GM23338 (cell line): ENCODE data around the gene RUNDC3A. TPM values are rescaled to one million over a fixed set of nuclear protein-coding genes. Genes with fewer than 3 reads are reported as not detected.

Experiments
- ATAC-seq: fragments of 200-7000 bp; cut with Tn5 transposase; 3 replicates; pipeline ENCODE4 v1.9.1; 2020
- DNase-seq: peaks from one replicate; pipeline ENCODE4 v3.0.0-alpha.2; 2015; ENCODE audit warnings: low spot score
- H2AFZ ChIP-seq: fragments of 200-600 bp; sonication (generic); 2 replicates; pipeline ENCODE4 v1.8.0; 2016; ENCODE audit warnings: antibody characterized with exemption, mild to moderate bottlenecking, moderate library complexity
- H3F3A ChIP-seq: fragments of 200-600 bp; sonication (generic); replicated peaks from 2 replicates; pipeline ENCODE4 v1.8.0; 2017; ENCODE audit warnings: antibody characterized with exemption, mixed run types, low read depth
- H3K27ac ChIP-seq: fragments of 200-600 bp; sonication (generic); 2 replicates; pipeline ENCODE4 v1.6.1; 2016; ENCODE audit warnings: low read depth
- H3K27me3 ChIP-seq: fragments of 200-600 bp; sonication (generic); 2 replicates; pipeline ENCODE4 v1.8.0; 2016; ENCODE audit warnings: mild to moderate bottlenecking, mixed run types, moderate library complexity; ENCODE audit not compliant: insufficient read depth
- H3K36me3 ChIP-seq: fragments of 200-600 bp; sonication (generic); 2 replicates; pipeline ENCODE4 v1.8.0; 2016; ENCODE audit warnings: mild to moderate bottlenecking; ENCODE audit not compliant: insufficient read depth
- H3K4me1 ChIP-seq: fragments of 200-600 bp; sonication (generic); 2 replicates; pipeline ENCODE4 v1.8.0; 2016; ENCODE audit warnings: mild to moderate bottlenecking, moderate library complexity; ENCODE audit not compliant: insufficient read depth
- H3K4me2 ChIP-seq: fragments of 200-600 bp; sonication (generic); 2 replicates; pipeline ENCODE4 v1.7.1; 2017; ENCODE audit warnings: mixed run types
- H3K4me3 ChIP-seq: fragments of 200-600 bp; sonication (generic); 2 replicates; pipeline ENCODE4 v1.6.1; 2016; ENCODE audit warnings: mixed run types
- H3K79me2 ChIP-seq: fragments of 200-600 bp; sonication (generic); replicated peaks from 2 replicates; pipeline ENCODE4 v1.8.0; 2017; ENCODE audit warnings: mild to moderate bottlenecking; ENCODE audit not compliant: insufficient read depth
- H3K9me2 ChIP-seq: fragments of 200-600 bp; sonication (generic); 2 replicates; pipeline ENCODE4 v1.8.0; 2017; ENCODE audit not compliant: insufficient read depth
- H4K20me1 ChIP-seq: fragments of 200-600 bp; sonication (generic); replicated peaks from 2 replicates; pipeline ENCODE4 v1.8.0; 2017; ENCODE audit warnings: mild to moderate bottlenecking; ENCODE audit not compliant: insufficient read depth
- H3K27ac Mint-ChIP-seq: 2 replicates; pipeline ENCODE4 v1.8.0; 2020; ENCODE audit warnings: inconsistent platforms, mild to moderate bottlenecking, moderate library complexity, mixed read lengths
- H3K27me3 Mint-ChIP-seq: 3 replicates; pipeline ENCODE4 v1.8.0; 2022; ENCODE audit warnings: low read depth, mild to moderate bottlenecking, moderate library complexity, mixed read lengths, inconsistent platforms; ENCODE audit not compliant: insufficient read depth, poor library complexity
- H3K36me3 Mint-ChIP-seq: 3 replicates; pipeline ENCODE4 v1.8.0; 2021; ENCODE audit warnings: low read depth, mild to moderate bottlenecking, inconsistent platforms, moderate library complexity, mixed read lengths
- H3K4me1 Mint-ChIP-seq: 3 replicates; pipeline ENCODE4 v1.8.0; 2020; ENCODE audit warnings: mild to moderate bottlenecking, inconsistent platforms, mixed read lengths
- H3K4me3 Mint-ChIP-seq: 3 replicates; pipeline ENCODE4 v1.8.0; 2021; ENCODE audit warnings: moderate library complexity, mild to moderate bottlenecking, inconsistent platforms, mixed read lengths
- H3K9me3 Mint-ChIP-seq: 3 replicates; pipeline ENCODE4 v1.8.0; 2020; ENCODE audit warnings: moderate library complexity, mild to moderate bottlenecking, inconsistent platforms, mixed read lengths
- CREB1 ChIP-seq: fragments of 250-450 bp; sonication (Bioruptor Pico); IDR thresholded peaks from 2 replicates; pipeline ENCODE4 v1.5.0; 2020; ENCODE audit warnings: low read depth, mild to moderate bottlenecking, moderate library complexity
- POLR2AphosphoS5 ChIP-seq: IDR thresholded peaks from 2 replicates; pipeline ENCODE4 v1.6.1; 2016; ENCODE audit warnings: antibody characterized with exemption, low read depth
- STAT1 ChIP-seq: IDR thresholded peaks from one replicate; pipeline ENCODE4 v1.6.1; 2016; ENCODE audit warnings: antibody characterized with exemption; ENCODE audit not compliant: unreplicated experiment
- polyA plus RNA-seq: library from polyadenylated mRNA; unstranded; fragments of >200 nt; fragmentation: Nextera tagmentation; extraction: Ambion mirVana; gene quantifications from 2 replicates; pipeline ENCODE4 v1.2.1, GENCODE V29; 2016
- total RNA-seq: library from RNA; depleted of rRNA; stranded (reverse); fragments of >200 nt; shearing (Covaris generic); gene quantifications from 2 replicates; pipeline ENCODE4 v1.2.3, GENCODE V29; 2014
- TF ChIP-seq, protein P1 (sequence below): IDR thresholded peaks from 2 replicates; pipeline ENCODE4 v1.6.1; 2016; ENCODE audit warnings: antibody characterized with exemption
- TF ChIP-seq, protein P2 (sequence below): IDR thresholded peaks from one replicate; pipeline ENCODE4 v1.6.1; 2018; ENCODE audit warnings: antibody characterized with exemption; ENCODE audit not compliant: unreplicated experiment
- TF ChIP-seq, protein P3 (sequence below): fragments of 250-450 bp; sonication (Bioruptor Pico); IDR thresholded peaks from 2 replicates; pipeline ENCODE4 v1.5.0; 2020; ENCODE audit warnings: mild to moderate bottlenecking, moderate library complexity
- TF ChIP-seq, protein P4 (sequence below), 2 experiments: fragments of 200-600 bp in 1 of 2; sonication (generic) in 1 of 2; conservative IDR thresholded peaks; 2 replicates each; pipeline versions ENCODE4 v1.5.1 to v1.6.1; 2016 to 2017; ENCODE audit warnings: antibody characterized with exemption in 2 of 2, low read depth in 2 of 2, mild to moderate bottlenecking in 2 of 2, moderate library complexity in 1 of 2

The RUNDC3A gene
- total and polyA plus RNA-seq, 2 experiments from 2014 or later: 3.7 to 5.5 TPM

DNA sequence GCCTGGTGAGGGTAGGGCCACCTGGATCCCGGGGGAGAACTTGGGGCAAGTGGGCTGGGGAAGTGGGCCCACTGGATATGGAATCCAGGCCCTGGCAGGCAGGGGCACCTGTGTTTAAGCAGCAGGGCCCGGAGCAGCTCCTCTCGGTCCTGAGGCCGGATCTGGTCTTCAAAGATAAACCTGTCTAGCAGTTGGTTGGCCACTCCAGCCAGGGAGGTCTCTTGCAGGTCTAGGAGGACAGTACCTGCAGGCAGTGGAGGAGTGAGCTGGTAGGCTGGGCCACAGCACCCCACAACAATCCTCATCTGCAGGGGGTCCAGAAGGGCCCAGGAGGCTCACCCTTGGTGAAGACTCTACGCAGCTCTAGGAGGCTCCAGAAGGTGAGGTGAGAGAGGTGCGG, 48.1 kb upstream of the RUNDC3A start:
- H3K4me2 ChIP-seq: no peak overlapping the region
- H3K4me1 Mint-ChIP-seq: no peaks in the 10 kb centered on the region; the same call in 2 of the 3 replicates
- no peaks in the 10 kb centered on the region; the same call in 2 of the 3 replicates for H3K9me3 Mint-ChIP-seq
- H3K4me3 Mint-ChIP-seq: no peak overlapping the region
- no peak overlapping the region for H2AFZ ChIP-seq
- TF ChIP-seq POLR2AphosphoS5 (no peak), STAT1 (no peak), CREB1 (no peak)
- TF ChIP-seq, protein P1, sequence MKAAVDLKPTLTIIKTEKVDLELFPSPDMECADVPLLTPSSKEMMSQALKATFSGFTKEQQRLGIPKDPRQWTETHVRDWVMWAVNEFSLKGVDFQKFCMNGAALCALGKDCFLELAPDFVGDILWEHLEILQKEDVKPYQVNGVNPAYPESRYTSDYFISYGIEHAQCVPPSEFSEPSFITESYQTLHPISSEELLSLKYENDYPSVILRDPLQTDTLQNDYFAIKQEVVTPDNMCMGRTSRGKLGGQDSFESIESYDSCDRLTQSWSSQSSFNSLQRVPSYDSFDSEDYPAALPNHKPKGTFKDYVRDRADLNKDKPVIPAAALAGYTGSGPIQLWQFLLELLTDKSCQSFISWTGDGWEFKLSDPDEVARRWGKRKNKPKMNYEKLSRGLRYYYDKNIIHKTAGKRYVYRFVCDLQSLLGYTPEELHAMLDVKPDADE: no peak
- TF ChIP-seq, protein P2, sequence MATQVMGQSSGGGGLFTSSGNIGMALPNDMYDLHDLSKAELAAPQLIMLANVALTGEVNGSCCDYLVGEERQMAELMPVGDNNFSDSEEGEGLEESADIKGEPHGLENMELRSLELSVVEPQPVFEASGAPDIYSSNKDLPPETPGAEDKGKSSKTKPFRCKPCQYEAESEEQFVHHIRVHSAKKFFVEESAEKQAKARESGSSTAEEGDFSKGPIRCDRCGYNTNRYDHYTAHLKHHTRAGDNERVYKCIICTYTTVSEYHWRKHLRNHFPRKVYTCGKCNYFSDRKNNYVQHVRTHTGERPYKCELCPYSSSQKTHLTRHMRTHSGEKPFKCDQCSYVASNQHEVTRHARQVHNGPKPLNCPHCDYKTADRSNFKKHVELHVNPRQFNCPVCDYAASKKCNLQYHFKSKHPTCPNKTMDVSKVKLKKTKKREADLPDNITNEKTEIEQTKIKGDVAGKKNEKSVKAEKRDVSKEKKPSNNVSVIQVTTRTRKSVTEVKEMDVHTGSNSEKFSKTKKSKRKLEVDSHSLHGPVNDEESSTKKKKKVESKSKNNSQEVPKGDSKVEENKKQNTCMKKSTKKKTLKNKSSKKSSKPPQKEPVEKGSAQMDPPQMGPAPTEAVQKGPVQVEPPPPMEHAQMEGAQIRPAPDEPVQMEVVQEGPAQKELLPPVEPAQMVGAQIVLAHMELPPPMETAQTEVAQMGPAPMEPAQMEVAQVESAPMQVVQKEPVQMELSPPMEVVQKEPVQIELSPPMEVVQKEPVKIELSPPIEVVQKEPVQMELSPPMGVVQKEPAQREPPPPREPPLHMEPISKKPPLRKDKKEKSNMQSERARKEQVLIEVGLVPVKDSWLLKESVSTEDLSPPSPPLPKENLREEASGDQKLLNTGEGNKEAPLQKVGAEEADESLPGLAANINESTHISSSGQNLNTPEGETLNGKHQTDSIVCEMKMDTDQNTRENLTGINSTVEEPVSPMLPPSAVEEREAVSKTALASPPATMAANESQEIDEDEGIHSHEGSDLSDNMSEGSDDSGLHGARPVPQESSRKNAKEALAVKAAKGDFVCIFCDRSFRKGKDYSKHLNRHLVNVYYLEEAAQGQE: no peak
- TF ChIP-seq, protein P3, sequence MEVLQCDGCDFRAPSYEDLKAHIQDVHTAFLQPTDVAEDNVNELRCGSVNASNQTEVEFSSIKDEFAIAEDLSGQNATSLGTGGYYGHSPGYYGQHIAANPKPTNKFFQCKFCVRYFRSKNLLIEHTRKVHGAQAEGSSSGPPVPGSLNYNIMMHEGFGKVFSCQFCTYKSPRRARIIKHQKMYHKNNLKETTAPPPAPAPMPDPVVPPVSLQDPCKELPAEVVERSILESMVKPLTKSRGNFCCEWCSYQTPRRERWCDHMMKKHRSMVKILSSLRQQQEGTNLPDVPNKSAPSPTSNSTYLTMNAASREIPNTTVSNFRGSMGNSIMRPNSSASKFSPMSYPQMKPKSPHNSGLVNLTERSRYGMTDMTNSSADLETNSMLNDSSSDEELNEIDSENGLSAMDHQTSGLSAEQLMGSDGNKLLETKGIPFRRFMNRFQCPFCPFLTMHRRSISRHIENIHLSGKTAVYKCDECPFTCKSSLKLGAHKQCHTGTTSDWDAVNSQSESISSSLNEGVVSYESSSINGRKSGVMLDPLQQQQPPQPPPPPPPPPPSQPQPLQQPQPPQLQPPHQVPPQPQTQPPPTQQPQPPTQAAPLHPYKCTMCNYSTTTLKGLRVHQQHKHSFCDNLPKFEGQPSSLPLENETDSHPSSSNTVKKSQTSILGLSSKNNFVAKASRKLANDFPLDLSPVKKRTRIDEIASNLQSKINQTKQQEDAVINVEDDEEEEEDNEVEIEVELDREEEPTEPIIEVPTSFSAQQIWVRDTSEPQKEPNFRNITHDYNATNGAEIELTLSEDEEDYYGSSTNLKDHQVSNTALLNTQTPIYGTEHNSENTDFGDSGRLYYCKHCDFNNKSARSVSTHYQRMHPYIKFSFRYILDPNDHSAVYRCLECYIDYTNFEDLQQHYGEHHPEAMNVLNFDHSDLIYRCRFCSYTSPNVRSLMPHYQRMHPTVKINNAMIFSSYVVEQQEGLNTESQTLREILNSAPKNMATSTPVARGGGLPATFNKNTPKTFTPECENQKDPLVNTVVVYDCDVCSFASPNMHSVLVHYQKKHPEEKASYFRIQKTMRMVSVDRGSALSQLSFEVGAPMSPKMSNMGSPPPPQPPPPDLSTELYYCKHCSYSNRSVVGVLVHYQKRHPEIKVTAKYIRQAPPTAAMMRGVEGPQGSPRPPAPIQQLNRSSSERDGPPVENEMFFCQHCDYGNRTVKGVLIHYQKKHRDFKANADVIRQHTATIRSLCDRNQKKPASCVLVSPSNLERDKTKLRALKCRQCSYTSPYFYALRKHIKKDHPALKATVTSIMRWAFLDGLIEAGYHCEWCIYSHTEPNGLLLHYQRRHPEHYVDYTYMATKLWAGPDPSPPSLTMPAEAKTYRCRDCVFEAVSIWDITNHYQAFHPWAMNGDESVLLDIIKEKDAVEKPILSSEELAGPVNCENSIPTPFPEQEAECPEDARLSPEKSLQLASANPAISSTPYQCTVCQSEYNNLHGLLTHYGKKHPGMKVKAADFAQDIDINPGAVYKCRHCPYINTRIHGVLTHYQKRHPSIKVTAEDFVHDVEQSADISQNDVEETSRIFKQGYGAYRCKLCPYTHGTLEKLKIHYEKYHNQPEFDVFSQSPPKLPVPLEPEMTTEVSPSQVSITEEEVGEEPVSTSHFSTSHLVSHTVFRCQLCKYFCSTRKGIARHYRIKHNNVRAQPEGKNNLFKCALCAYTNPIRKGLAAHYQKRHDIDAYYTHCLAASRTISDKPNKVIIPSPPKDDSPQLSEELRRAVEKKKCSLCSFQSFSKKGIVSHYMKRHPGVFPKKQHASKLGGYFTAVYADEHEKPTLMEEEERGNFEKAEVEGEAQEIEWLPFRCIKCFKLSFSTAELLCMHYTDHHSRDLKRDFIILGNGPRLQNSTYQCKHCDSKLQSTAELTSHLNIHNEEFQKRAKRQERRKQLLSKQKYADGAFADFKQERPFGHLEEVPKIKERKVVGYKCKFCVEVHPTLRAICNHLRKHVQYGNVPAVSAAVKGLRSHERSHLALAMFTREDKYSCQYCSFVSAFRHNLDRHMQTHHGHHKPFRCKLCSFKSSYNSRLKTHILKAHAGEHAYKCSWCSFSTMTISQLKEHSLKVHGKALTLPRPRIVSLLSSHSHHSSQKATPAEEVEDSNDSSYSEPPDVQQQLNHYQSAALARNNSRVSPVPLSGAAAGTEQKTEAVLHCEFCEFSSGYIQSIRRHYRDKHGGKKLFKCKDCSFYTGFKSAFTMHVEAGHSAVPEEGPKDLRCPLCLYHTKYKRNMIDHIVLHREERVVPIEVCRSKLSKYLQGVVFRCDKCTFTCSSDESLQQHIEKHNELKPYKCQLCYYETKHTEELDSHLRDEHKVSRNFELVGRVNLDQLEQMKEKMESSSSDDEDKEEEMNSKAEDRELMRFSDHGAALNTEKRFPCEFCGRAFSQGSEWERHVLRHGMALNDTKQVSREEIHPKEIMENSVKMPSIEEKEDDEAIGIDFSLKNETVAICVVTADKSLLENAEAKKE (CRISPR knock-in tag): no peak
- TF ChIP-seq, protein P4, sequence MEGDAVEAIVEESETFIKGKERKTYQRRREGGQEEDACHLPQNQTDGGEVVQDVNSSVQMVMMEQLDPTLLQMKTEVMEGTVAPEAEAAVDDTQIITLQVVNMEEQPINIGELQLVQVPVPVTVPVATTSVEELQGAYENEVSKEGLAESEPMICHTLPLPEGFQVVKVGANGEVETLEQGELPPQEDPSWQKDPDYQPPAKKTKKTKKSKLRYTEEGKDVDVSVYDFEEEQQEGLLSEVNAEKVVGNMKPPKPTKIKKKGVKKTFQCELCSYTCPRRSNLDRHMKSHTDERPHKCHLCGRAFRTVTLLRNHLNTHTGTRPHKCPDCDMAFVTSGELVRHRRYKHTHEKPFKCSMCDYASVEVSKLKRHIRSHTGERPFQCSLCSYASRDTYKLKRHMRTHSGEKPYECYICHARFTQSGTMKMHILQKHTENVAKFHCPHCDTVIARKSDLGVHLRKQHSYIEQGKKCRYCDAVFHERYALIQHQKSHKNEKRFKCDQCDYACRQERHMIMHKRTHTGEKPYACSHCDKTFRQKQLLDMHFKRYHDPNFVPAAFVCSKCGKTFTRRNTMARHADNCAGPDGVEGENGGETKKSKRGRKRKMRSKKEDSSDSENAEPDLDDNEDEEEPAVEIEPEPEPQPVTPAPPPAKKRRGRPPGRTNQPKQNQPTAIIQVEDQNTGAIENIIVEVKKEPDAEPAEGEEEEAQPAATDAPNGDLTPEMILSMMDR (conservative IDR thresholded peaks at IDR 0.05; ENCODE audit: low read depth in 2 of 2): no peak
- H3K4me1 ChIP-seq: no peaks in the 10 kb centered on the region
- ATAC-seq (no peak), DNase-seq (no peak)
- H3K27me3 Mint-ChIP-seq: peaks cover 14% of the 10 kb centered on the region
- no peaks in the 10 kb centered on the region for H4K20me1 ChIP-seq
- no peak overlapping the region for H3K27ac ChIP-seq
- H3K4me3 ChIP-seq: no peak overlapping the region
- no peaks in the 10 kb centered on the region for H3K27me3 ChIP-seq
- H3K27ac Mint-ChIP-seq: no peak overlapping the region
- no peaks in the 10 kb centered on the region for H3K36me3 Mint-ChIP-seq
- H3K36me3 ChIP-seq: no peaks in the 10 kb centered on the region
- H3K79me2 ChIP-seq: no peaks in the 10 kb centered on the region
- no peaks in the 10 kb centered on the region for H3F3A ChIP-seq
- H3K9me2 ChIP-seq: no peaks in the 10 kb centered on the region
